ENCODE measurements around the gene RNF150. TPM values are rescaled to one million over a fixed set of nuclear protein-coding genes. Genes with fewer than 3 reads are reported as not detected.

The RNF150 gene
- total and polyA plus RNA-seq, 2 of the 4 experiments (the other 2 are of a cell fraction), result 6.2 to 18.1 TPM

DNA sequence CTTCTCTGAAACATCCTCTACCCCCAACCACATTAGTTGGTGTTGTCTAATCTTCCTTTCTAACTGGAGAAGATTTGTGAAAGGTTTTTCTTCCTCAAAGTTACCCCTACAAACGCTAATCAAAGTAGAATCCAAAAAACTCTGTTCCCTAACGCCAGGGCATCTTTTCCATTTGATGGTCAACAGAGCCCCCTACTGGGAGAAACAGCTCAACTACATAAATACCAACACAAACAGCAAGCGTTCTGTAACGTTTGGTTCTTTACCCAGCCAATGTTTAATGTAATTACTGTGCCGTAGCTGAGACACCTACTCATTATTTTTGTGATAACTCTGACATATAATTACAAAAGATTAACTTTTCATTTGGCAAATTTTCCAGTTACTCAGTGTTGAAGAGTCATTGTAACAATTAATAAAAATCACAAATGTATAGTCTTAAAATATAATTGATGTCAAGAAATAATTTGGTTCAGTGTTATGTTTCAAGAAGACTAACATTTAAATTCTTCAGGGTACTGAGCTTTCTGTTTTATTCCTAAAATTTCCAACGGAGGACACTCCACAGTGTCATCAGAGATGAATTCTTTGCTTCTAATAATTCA is 282.1 kb downstream of the RNF150 start:
- in situ Hi-C loops (cut with MboI; ENCODE audit: low sequenced_read_pairs), result loop anchor here (10.0 to 25.0 kb wide), 2 partner anchors 236 to 839 kb away; no protein-coding TSS in a partner anchor
- ChIA-PET POLR2A (ENCODE audit: unreplicated experiment) (no interaction called here), CTCF (interaction anchor here (0.7 to 1.3 kb wide), 5 partner anchors 244 to 525 kb away, joined by 3 to 4 read pairs (median 3); partner anchors contain the start of gene RNF150)
- no peak overlapping the region for H2BK20ac ChIP-seq (ENCODE audit: low read depth, low read length)
- no peaks in the 10 kb centered on the region for H3K9me3 ChIP-seq (ENCODE audit: control insufficient read depth, insufficient read depth, low read length)
- H3K56ac ChIP-seq (ENCODE audit: extremely low read depth, insufficient read depth, low read length), result no peak overlapping the region
- H4K20me1 ChIP-seq (ENCODE audit: insufficient read depth, low read length), result no peaks in the 10 kb centered on the region
- no peak overlapping the region for H3K14ac ChIP-seq (replicated peaks; ENCODE audit: low read depth, low read length)
- no peak overlapping the region for H2BK15ac ChIP-seq (ENCODE audit: low read depth, low read length)
- H2BK5ac ChIP-seq (ENCODE audit: low read depth, low read length, poor library complexity, severe bottlenecking), result no peak overlapping the region
- no CpG with 5 or more reads among the region's 6 CpGs for WGBS, 2 experiments (ENCODE audit: extremely low coverage in 2 of 2, insufficient read length in 1 of 2)
- no peak overlapping the region for H2AFZ ChIP-seq (replicated peaks; ENCODE audit: low read length, poor library complexity)
- no peak overlapping the region for H3K9ac ChIP-seq (ENCODE audit: low read depth, low read length)
- H3K18ac ChIP-seq (ENCODE audit: low read depth, low read length), result no peak overlapping the region
- DNase-seq (peak; percentile 65), ATAC-seq (ENCODE audit: low read depth) (peak; percentile 84)
- H3K4me3 ChIP-seq (ENCODE audit: insufficient read depth, low read depth, low read length), result no peak overlapping the region
- H3K4ac ChIP-seq (ENCODE audit: low read depth, low read length), result no peak overlapping the region
- H3K23ac ChIP-seq (ENCODE audit: low read depth, low read length), result no peak overlapping the region
- H2AK5ac ChIP-seq (ENCODE audit: low read depth, low read length), result no peak overlapping the region
- dilution Hi-C loops (cut with HindIII; ENCODE audit: low sequenced_read_pairs, unreplicated experiment), result no loop called here
- no peaks in the 10 kb centered on the region for H3K4me1 ChIP-seq (ENCODE audit: control insufficient read depth, insufficient read depth, low read length)
- no peak overlapping the region for H4K91ac ChIP-seq (ENCODE audit: insufficient read depth, low read depth, low read length)
- intact Hi-C loops (cut with micrococcal nuclease), result loop anchor here (1.0 to 5.0 kb wide), 9 partner anchors 94 to 1194 kb away; partner anchors contain the start of genes CLGN, ELMOD2, MAML3 and TBC1D9
- peaks cover 12% of the 10 kb centered on the region for H3K27me3 ChIP-seq (ENCODE audit: control insufficient read depth, insufficient read depth, low read length)
- no peaks in the 10 kb centered on the region for H3K9me1 ChIP-seq (ENCODE audit: insufficient read depth, low read length)
- H2BK120ac ChIP-seq (ENCODE audit: low read depth, low read length), result no peak overlapping the region
- H3K4me2 ChIP-seq (ENCODE audit: low read depth, low read length), result no peak overlapping the region
- H4K8ac ChIP-seq (ENCODE audit: low read depth in 2 of 2, low read length in 2 of 2), result no peak overlapping the region
- no peak overlapping the region for H4K5ac ChIP-seq (ENCODE audit: low read depth, low read length)
- H2AK9ac ChIP-seq (replicated peaks; ENCODE audit: low read depth, low read length, poor library complexity), result no peak overlapping the region
- H3K79me1 ChIP-seq (ENCODE audit: low read depth in 1 of 2, low read length in 2 of 2), result no peaks in the 10 kb centered on the region
- no peak overlapping the region for H3K27ac ChIP-seq (ENCODE audit: insufficient read depth, low read length)
- no TSS peak for BruUV-seq (replicated peaks)
- TF ChIP-seq NFE2L2 (IDR thresholded peaks at IDR 0.05; ENCODE audit: low read depth, low read length), result no peak
- peak; percentile 95 for TF ChIP-seq RAD21 (IDR thresholded peaks at IDR 0.05; ENCODE audit: low read length)
- TF ChIP-seq, protein P1, sequence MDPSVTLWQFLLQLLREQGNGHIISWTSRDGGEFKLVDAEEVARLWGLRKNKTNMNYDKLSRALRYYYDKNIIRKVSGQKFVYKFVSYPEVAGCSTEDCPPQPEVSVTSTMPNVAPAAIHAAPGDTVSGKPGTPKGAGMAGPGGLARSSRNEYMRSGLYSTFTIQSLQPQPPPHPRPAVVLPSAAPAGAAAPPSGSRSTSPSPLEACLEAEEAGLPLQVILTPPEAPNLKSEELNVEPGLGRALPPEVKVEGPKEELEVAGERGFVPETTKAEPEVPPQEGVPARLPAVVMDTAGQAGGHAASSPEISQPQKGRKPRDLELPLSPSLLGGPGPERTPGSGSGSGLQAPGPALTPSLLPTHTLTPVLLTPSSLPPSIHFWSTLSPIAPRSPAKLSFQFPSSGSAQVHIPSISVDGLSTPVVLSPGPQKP (IDR thresholded peaks at IDR 0.05; ENCODE audit: borderline replicate concordance, low read depth, low read length), result no peak
- no peak for TF ChIP-seq FOS (IDR thresholded peaks at IDR 0.05; ENCODE audit: low read depth, low read length)
- TF ChIP-seq CEBPB (IDR thresholded peaks at IDR 0.05; ENCODE audit: low read depth, low read length), result no peak
- peak; percentile 90 for TF ChIP-seq SMC3 (IDR thresholded peaks at IDR 0.05; ENCODE audit: low read depth, low read length)
- no peak for TF ChIP-seq MAFK (IDR thresholded peaks at IDR 0.05; ENCODE audit: low read depth, low read length)
- TF ChIP-seq MAZ (IDR thresholded peaks at IDR 0.05; ENCODE audit: borderline replicate concordance, low read depth, low read length), result no peak
- no peak for TF ChIP-seq RCOR1 (IDR thresholded peaks at IDR 0.05; ENCODE audit: insufficient replicate concordance, low read length)
- TF ChIP-seq, protein P2, sequence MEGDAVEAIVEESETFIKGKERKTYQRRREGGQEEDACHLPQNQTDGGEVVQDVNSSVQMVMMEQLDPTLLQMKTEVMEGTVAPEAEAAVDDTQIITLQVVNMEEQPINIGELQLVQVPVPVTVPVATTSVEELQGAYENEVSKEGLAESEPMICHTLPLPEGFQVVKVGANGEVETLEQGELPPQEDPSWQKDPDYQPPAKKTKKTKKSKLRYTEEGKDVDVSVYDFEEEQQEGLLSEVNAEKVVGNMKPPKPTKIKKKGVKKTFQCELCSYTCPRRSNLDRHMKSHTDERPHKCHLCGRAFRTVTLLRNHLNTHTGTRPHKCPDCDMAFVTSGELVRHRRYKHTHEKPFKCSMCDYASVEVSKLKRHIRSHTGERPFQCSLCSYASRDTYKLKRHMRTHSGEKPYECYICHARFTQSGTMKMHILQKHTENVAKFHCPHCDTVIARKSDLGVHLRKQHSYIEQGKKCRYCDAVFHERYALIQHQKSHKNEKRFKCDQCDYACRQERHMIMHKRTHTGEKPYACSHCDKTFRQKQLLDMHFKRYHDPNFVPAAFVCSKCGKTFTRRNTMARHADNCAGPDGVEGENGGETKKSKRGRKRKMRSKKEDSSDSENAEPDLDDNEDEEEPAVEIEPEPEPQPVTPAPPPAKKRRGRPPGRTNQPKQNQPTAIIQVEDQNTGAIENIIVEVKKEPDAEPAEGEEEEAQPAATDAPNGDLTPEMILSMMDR (conservative IDR thresholded peaks at IDR 0.05; ENCODE audit: low read depth, low read length), result peak; percentile 89
- TF ChIP-seq POLR2A (IDR thresholded peaks at IDR 0.05; ENCODE audit: low read depth, low read length), result no peak
- no peaks in the 10 kb centered on the region for H3K36me3 ChIP-seq (ENCODE audit: control insufficient read depth, insufficient read depth, low read length)
